ENCODE results near the gene CAPZB. TPM values are rescaled to one million over a fixed set of nuclear protein-coding genes. Genes with fewer than 3 reads are reported as not detected.

The CAPZB gene
- polyA plus RNA-seq, 1 of the 3 experiments (the other 2 are of a cell fraction) = 122 TPM

DNA sequence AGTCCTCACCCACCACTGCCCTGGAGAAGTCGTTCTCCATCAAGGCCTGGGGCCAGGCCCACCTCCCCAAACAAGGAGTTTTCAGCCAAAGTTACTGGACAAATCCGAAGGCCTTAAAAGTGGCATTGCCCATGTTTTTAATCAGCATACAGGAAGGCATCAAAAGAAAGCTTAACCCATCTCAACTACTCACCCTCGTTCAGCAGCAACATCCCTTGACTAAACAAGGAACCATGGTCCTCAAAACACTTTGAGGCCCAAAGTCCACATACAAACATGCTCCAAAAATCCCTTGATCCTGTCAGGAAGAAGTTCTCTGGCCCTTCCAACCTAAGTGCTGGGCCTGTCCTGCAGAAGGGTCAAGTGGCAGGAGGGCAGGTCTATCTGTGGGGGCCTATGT lies 1.6 kb downstream of the CAPZB start:
- Histone ChIP-seq H3K4me1 (ENCODE audit: control insufficient read depth in 1 of 2, insufficient read depth in 2 of 2, low read depth in 1 of 2, low read length in 1 of 2) (peaks cover 34 to 60% of the 10 kb centered on the region in 2 experiments), H2AFZ (ENCODE audit: low read depth) (no peak overlapping the region), H3K79me2 (ENCODE audit: insufficient read depth) (peaks cover 77% of the 10 kb centered on the region), H3F3A (replicated peaks; ENCODE audit: insufficient read depth) (no peaks in the 10 kb centered on the region), H3K4me2 (peak overlapping the region; percentile 100), H3K9me2 (no peaks in the 10 kb centered on the region), H4K20me1 (ENCODE audit: insufficient read depth) (peaks cover 62% of the 10 kb centered on the region), H3K27ac (ENCODE audit: low read depth in 2 of 2, low read length in 1 of 2) (no peak overlapping the region; a peak in 2 of 4 replicates), H3K9me3 (no peaks in the 10 kb centered on the region), H3K4me3 (ENCODE audit: low read depth in 2 of 2, low read length in 1 of 2) (peak overlapping the region; percentile 70 to 93), H3K27me3 (ENCODE audit: insufficient read depth) (no peaks in the 10 kb centered on the region), H3K9ac (peak overlapping the region; percentile 88; the same call in 1 of the 2 replicates), H3K36me3 (replicated peaks in 1 of 2; ENCODE audit: control insufficient read depth in 1 of 2, insufficient read depth in 2 of 2, low read length in 1 of 2) (peaks cover 0 to 24% of the 10 kb centered on the region in 2 experiments)
- 85% methylated on average over 3 of the region's 3 CpGs for WGBS (ENCODE audit: low lambda C conversion rate)
- CTCF ChIA-PET = interaction anchor here (1.4 kb wide), 1 partner anchor 93 kb away, joined by 3 read pairs; no protein-coding TSS in a partner anchor
- TF ChIP-seq, protein P1, sequence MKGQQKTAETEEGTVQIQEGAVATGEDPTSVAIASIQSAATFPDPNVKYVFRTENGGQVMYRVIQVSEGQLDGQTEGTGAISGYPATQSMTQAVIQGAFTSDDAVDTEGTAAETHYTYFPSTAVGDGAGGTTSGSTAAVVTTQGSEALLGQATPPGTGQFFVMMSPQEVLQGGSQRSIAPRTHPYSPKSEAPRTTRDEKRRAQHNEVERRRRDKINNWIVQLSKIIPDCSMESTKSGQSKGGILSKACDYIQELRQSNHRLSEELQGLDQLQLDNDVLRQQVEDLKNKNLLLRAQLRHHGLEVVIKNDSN (IDR thresholded peaks at IDR 0.05; ENCODE audit: borderline replicate concordance, low read depth) = no peak
- TF ChIP-seq GABPA (IDR thresholded peaks at IDR 0.05; ENCODE audit: low read depth) (no peak), REST (IDR thresholded peaks at IDR 0.05; ENCODE audit: low read depth, low read length) (no peak), FOSL2 (IDR thresholded peaks at IDR 0.05; ENCODE audit: borderline replicate concordance, low read depth) (no peak), MXI1 (IDR thresholded peaks at IDR 0.05; ENCODE audit: low read depth, low read length) (no peak), GATA2 (CRISPR knock-in tag; IDR thresholded peaks at IDR 0.05) (no peak), RXRA (IDR thresholded peaks at IDR 0.05; ENCODE audit: borderline replicate concordance, low read depth) (no peak), MEF2A (IDR thresholded peaks at IDR 0.05; ENCODE audit: borderline replicate concordance, low read depth) (no peak), NRF1 (IDR thresholded peaks at IDR 0.05; ENCODE audit: low read depth, low read length) (no peak), ELF1 (IDR thresholded peaks at IDR 0.05) (no peak), NFIC (IDR thresholded peaks at IDR 0.05; ENCODE audit: borderline replicate concordance) (no peak), TCF12 (IDR thresholded peaks at IDR 0.05) (no peak), SMC3 (IDR thresholded peaks at IDR 0.05; ENCODE audit: low read depth, low read length) (no peak), USF2 (IDR thresholded peaks at IDR 0.05; ENCODE audit: borderline replicate concordance, low read depth, low read length) (no peak), FOXJ3 (CRISPR knock-in tag; IDR thresholded peaks at IDR 0.05) (no peak), EZH2phosphoT487 (IDR thresholded peaks at IDR 0.05; ENCODE audit: borderline replicate concordance, low read depth) (no peak), EP300 (IDR thresholded peaks at IDR 0.05; ENCODE audit: borderline replicate concordance in 1 of 2, low read depth in 1 of 2, low read length in 1 of 2) (no peak)
- TF ChIP-seq, protein P2, sequence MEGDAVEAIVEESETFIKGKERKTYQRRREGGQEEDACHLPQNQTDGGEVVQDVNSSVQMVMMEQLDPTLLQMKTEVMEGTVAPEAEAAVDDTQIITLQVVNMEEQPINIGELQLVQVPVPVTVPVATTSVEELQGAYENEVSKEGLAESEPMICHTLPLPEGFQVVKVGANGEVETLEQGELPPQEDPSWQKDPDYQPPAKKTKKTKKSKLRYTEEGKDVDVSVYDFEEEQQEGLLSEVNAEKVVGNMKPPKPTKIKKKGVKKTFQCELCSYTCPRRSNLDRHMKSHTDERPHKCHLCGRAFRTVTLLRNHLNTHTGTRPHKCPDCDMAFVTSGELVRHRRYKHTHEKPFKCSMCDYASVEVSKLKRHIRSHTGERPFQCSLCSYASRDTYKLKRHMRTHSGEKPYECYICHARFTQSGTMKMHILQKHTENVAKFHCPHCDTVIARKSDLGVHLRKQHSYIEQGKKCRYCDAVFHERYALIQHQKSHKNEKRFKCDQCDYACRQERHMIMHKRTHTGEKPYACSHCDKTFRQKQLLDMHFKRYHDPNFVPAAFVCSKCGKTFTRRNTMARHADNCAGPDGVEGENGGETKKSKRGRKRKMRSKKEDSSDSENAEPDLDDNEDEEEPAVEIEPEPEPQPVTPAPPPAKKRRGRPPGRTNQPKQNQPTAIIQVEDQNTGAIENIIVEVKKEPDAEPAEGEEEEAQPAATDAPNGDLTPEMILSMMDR (IDR thresholded peaks at IDR 0.05) = no peak
- TF ChIP-seq, protein P3, sequence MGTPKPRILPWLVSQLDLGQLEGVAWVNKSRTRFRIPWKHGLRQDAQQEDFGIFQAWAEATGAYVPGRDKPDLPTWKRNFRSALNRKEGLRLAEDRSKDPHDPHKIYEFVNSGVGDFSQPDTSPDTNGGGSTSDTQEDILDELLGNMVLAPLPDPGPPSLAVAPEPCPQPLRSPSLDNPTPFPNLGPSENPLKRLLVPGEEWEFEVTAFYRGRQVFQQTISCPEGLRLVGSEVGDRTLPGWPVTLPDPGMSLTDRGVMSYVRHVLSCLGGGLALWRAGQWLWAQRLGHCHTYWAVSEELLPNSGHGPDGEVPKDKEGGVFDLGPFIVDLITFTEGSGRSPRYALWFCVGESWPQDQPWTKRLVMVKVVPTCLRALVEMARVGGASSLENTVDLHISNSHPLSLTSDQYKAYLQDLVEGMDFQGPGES (IDR thresholded peaks at IDR 0.05; ENCODE audit: low read depth, low read length) = no peak
- TF ChIP-seq, protein P4, sequence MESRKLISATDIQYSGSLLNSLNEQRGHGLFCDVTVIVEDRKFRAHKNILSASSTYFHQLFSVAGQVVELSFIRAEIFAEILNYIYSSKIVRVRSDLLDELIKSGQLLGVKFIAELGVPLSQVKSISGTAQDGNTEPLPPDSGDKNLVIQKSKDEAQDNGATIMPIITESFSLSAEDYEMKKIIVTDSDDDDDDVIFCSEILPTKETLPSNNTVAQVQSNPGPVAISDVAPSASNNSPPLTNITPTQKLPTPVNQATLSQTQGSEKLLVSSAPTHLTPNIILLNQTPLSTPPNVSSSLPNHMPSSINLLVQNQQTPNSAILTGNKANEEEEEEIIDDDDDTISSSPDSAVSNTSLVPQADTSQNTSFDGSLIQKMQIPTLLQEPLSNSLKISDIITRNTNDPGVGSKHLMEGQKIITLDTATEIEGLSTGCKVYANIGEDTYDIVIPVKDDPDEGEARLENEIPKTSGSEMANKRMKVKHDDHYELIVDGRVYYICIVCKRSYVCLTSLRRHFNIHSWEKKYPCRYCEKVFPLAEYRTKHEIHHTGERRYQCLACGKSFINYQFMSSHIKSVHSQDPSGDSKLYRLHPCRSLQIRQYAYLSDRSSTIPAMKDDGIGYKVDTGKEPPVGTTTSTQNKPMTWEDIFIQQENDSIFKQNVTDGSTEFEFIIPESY (IDR thresholded peaks at IDR 0.05; ENCODE audit: borderline replicate concordance, low read depth) = no peak
- DNase-seq = no peak
- POLR2A ChIA-PET = no interaction called here

Data from SK-N-SH (cell line).